LNCAP (cell line): ENCODE measurements around the gene DNAJB12.

Experiments
- CTCF ChIP-seq: fragments of 450-650 bp; IDR thresholded peaks from 2 replicates; pipeline ENCODE4 v1.5.1; 2017; ENCODE audit warnings: mild to moderate bottlenecking

Gene DNAJB12

DNA sequence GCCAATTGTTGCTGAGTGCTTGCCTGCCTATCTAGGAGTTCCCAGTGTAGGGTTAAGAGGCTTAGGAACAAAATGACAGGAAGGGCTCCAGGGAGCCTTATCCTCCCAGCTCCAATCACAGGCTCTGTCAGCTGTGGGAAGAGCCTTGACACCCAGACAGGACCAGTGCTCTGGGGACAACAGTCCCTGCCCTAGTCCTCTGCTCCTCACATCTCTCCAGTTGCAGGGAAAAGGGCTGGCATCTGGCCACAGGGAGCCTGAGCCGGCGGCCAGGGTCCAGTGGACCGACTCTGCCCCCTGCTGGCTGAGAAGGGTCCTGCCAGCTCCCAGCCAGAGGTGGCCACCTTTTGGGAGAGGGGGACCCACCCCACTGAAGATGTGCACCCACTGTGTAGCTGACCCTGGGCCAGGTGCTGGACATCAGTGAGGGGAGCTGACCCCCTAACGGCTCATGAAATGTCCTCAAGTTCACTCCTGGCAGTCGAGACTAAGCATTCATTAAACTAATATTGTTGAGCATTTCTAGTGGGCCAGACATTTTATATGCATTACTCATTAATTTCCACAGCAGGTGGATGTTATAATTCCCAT is 17.6 kb downstream of the DNAJB12 start:
- peak; percentile 99 for TF ChIP-seq CTCF

DNA sequence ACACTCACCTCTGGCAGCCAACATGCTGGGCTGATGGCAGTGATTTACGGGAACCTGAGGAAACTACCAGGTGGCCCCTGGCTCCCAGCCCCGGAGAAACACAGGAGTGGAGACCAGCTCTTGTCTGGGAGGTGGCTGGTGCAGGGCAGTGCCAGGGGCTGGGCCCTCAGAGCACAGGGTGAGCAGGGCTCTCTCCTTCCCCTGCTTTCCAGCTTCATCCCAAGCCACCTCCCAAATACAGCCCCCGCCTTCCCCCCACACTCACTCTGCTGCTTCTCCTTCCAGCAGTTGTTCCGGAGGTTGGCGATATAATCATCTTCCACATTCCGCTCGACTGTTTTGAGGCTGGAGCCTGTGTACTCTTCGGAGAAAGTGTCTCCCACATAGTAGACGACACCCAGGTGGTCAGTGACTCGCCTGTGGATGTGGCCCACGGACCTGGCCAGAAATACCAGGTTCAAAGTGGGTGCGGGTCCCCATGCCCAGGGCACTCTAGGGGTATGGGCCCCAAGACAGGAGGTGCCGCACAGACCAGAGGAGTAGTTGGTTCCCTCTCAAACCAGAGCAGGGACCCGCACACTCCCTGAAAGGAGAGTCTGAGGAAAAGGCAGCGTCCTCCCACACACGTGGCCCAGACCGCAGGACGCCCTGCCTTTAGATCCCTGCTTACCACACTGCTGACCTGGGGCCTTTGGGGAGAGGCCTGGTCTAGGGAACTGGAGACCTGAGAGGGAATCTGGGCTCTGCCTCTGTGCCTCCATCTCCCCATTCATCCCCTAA is 18.3 kb downstream of the DNAJB12 start:
- no peak for TF ChIP-seq CTCF

- TF ChIP-seq CTCF = no peak
These were observed 19.1 kb downstream of the DNAJB12 start for GRCh38 chr10:72335394-72336258.

DNA sequence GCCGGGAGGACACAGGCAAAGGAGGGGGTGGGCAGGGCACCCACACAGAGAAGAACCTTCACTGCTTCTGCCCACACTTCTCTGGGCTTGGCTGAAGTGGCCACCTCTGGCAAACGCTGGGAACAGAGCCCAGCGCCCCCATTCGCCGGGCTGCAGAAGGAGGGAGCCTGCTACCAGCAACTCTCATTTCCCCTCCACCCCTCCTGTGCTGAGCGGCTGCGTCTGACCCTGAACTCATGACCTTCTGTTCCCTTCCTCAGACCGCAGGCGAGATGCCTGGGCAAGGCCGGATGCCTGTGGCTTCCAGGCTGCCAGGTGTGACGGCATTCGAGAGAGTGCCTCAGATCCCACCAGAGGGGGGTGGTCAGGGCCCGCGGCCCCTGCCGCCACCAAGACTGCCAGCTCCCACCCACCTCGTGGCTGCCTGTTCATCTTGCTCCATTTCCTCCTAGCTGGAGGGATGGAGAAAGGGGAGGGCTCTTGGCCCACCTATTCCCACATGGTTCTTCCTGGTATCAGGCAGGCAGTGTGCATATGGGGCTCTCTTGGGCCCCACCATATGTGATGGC is 19.8 kb downstream of the DNAJB12 start:
- no peak for TF ChIP-seq CTCF

- TF ChIP-seq CTCF = no peak
These were observed 20.4 kb downstream of the DNAJB12 start for GRCh38 chr10:72334196-72334824.

DNA sequence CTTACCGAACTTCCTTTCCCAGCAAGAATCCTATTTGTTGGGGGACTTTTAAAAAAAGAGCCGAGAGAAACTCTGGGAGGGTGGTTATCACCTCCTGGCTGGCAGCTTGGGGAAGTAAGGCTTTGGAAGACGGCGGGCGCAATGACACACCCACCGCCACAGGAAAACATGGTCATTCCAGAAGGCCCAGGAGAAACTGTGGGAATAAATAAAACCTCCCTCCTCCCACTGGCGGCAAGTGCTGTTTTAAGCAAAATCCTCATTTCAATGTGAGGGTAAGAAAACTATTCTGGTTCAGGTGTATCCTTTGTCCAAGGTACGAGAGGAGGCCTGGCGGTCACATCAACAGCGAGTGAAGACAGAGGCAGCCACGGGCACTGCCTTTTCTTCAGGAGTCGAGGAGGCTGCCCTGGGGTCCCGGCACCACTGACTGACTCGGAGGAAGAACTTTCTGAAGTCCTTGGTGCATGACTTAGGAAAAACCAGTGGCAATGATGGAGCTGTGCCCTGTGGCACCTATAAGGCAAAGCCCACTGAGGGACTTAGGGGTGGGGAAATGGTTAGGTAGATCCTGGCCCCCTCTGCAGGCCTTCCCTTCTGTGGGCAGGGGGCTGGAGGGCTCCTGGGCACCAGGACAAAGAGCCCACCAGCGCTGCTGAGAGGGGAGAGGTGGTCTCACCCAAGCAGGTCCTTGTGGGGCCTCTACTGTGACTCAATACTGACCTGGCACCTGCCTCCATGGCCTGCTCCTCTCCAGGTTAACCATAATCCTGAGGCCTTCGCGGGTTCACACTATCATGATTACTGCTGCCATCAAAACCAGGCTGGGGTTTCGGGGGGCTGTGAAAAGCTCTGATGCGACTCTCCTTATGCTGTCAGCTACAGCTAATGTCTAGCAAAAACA is 21.4 kb downstream of the DNAJB12 start:
- no peak for TF ChIP-seq CTCF
